AG09319 (cell line): ENCODE measurements around the gene ARPC2.

Source experiments
- DNase-seq: peaks from one replicate; pipeline ENCODE4 v3.0.0-alpha.2; 2010; ENCODE audit warnings: low read depth; ENCODE audit errors: extremely low read depth
- TF ChIP-seq, protein P1 (sequence below): IDR thresholded peaks from 2 replicates; pipeline ENCODE4 v1.5.1; 2011; ENCODE audit warnings: low read depth, mild to moderate bottlenecking, inconsistent platforms, low read length, moderate library complexity

Gene ARPC2

GRCh38 chr2:218180467-218181114 lies 36.4 kb upstream of the ARPC2 start:
- no peak for DNase-seq
- TF ChIP-seq, protein P1, sequence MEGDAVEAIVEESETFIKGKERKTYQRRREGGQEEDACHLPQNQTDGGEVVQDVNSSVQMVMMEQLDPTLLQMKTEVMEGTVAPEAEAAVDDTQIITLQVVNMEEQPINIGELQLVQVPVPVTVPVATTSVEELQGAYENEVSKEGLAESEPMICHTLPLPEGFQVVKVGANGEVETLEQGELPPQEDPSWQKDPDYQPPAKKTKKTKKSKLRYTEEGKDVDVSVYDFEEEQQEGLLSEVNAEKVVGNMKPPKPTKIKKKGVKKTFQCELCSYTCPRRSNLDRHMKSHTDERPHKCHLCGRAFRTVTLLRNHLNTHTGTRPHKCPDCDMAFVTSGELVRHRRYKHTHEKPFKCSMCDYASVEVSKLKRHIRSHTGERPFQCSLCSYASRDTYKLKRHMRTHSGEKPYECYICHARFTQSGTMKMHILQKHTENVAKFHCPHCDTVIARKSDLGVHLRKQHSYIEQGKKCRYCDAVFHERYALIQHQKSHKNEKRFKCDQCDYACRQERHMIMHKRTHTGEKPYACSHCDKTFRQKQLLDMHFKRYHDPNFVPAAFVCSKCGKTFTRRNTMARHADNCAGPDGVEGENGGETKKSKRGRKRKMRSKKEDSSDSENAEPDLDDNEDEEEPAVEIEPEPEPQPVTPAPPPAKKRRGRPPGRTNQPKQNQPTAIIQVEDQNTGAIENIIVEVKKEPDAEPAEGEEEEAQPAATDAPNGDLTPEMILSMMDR: no peak

GRCh38 chr2:218184331-218184730 lies 32.7 kb upstream of the ARPC2 start:
- TF ChIP-seq, protein P1: no peak
- no peak for DNase-seq

DNA sequence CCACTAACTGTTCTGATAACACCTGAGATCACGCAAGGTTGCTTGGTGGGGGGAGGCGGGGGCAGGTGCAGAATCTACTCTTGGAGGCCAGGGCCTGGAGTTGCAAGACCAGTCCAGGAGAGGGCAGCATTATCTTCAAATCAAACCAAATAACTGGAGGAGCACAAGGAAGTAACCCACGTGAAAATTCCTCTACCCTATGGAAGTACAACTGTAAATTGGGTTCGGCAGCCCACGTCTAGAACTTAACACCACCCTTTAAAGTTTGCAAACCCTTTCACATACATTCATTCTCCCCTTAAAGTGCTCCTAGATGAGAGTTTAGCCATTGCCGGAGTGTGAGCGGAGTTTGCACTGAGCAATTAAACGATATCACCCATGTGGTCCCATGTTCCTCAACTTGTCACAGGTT lies 30.6 kb upstream of the ARPC2 start:
- peak; percentile 15 for DNase-seq
- TF ChIP-seq, protein P1: peak; percentile 82

- TF ChIP-seq, protein P1: no peak
- DNase-seq: no peak
Observed at GRCh38 chr2:218186876-218187275, 30.1 kb upstream of the ARPC2 start.

DNA sequence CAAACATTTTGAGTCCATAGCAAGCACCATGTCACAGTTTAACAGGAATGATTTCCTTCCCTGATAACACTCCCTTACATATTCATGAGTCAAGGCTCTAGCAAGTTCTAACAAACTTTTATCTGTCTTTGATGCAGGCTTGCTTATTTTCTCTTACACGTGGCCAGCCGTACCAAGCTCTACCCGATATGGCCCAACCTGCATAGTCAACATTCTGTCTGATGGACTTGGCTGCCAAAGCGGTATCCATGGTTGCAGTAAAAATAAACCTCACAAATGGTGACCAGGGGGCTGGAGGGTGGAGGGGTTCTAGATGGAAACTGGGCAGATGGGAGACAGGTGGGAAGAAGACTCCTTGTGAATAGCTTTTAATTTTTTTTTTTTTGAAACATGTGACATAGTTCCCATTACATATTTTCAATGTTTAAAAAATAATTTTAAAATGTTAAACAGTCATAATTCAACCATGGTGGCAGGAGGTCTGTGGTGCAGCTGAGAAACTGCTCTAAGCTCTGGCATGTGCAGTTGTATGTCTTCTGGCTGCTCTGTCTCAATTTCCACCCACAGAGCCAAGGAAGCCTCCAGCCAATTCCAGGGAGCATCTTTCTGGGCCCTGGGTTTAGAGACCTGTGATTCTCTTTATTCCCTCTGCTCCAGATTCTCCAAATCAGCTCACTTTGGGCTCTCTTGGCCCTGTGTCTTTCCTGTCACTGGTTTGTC lies 29.5 kb upstream of the ARPC2 start:
- TF ChIP-seq, protein P1: no peak
- no peak for DNase-seq

DNA sequence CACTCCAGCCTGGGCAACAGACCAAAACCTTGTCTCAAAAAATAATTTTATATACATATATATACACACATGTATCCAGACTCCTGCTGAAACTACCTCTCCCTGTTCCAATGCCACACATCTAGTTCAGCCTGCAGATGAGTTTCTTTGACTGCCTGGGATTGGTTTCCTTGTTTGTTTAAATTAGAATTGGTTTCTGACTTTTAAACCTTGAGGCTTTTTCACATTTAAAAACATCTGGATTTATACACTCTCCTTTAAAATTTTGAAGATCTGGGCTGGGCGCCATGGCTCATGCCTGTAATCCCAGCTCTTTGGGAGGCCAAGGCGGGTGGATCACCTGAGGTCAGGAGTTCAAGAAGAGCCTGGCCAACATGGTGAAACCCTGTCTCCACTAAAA lies 28.5 kb upstream of the ARPC2 start:
- DNase-seq: no peak
- TF ChIP-seq, protein P1: no peak

DNA sequence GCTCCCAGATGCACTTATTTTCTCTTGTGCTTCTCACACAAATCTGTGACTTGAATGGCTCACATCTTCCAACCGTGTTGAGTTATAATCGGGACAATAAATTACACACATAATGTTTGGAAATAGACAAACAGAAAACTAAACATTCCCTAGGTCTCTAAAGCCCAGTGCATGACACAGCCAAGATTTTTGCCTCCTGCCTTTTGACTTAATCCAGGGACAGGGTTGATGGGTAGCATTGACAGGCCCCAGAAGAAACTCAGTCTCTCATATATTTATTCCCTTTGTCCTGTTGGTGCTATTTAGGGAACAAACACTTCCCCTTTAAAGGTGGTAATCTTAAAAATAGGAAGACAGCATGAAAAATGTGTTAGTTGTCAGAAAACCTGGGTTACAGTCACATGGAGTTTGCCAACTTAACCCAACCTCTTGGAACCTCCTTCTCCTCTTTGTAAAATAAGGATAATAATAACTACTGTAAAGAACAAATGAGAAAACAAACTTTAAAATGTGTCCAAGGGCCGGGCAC lies 24.0 kb upstream of the ARPC2 start:
- TF ChIP-seq, protein P1: no peak
- no peak for DNase-seq
